ENCODE measurements around the gene RPP38.

The RPP38 gene

DNA sequence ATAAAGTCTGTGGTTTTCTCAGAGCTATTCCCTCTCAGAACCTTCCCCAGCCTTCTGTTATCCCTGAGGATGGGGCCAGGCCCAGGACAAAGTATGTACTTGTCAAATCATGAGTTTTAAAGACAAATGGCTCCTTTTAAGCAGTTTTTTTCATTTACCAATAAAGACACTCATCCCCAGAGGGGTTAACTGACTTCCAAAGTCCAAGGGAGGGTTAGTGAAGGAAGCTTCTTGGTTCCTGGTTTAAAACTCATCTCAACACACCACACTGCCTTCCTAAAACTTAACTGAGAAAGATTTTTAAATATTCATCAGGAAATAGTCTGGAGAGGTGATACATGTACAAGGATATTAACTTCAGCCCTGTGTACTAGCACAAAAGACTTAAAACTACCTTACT lies 55.4 kb downstream of the RPP38 start:
- no peak for DNase-seq (ENCODE audit: low read depth)
